GM19463 (cell line): Measurements from ENCODE around the gene GGN.
"Not testable (repeated sequence)": the region's sequence is repeated elsewhere in the genome, so short reads cannot be mapped to it uniquely, and the experiment has no call there.

ENCODE experiments used
- ATAC-seq: cut with Tn5 transposase; IDR thresholded peaks from one replicate; pipeline ENCODE4 v1.9.1; 2021; ENCODE audit warnings: mild to moderate bottlenecking, moderate library complexity; ENCODE audit not compliant: unreplicated experiment

GGN gene

DNA sequence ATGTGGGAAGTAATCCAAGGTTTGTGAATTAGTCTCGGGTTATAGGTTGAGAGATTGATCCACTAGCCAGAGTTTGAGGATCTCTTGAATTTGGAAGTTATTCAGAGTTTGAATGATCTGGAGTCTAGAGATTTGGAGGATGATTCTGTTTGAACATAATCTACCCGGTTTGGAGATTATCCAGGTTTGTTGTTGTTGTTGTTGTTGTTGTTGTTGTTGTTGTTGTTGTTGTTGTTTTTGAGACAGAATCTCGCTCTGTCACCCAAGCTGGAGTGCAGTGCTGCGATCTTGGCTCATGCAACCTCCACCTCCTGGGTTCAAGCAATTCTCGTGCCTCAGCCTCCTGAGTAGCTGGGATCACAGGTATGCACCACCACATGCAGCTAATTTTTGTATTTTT, 24.1 kb upstream of the GGN start:
- not testable (repeated sequence) for ATAC-seq

DNA sequence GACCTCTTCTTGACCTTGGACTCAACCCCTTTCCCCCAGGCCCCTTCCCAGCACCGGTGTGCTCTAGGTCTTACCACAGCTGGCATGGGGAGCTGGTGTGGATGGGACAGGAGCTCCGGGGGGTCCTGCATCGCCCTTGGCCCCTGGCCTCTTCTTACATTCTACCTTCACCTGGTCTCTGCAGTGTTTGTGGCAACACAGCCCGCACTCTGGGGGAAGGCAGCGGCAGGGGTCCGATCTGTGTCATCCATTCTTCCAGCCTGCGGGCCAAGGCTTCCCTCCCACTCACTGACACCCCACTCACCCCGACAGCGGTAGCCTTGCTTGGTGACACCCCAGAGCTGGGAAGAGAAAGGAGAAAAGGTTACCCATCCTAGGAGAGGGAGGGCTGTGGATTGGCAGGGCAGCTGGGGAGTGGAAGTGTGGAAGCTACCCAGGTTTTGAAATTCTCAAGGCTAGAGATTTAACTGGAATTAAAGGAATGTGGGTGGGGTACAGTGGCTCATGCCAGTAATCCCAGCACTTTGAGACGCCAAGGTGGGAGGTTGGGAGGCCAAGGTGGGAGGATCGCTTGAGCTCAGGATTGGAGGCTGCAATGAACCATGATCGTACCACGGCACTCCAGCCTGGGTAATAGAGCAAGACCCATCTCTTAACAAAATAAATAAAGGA, 23.3 kb upstream of the GGN start:
- ATAC-seq, result no peak

DNA sequence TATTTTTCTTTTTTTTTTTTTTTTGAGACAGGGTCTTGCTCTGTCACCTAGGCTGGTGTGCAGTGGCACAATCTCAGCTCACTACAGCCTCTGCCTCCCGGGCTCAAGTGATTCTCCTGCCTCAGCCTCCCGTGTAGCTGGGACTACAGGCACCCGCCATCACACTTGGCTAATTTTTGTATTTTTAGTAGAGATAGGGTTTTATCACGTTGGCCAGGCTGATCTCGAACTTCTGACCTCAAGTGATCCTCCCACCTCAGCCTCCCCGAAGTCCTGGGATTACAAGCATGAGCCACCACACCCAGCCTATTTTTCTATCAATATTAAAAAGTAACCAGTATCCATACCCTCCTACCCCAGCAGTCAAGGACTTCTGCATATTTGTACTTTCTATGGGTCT, 22.6 kb upstream of the GGN start:
- ATAC-seq, result not testable (repeated sequence)

DNA sequence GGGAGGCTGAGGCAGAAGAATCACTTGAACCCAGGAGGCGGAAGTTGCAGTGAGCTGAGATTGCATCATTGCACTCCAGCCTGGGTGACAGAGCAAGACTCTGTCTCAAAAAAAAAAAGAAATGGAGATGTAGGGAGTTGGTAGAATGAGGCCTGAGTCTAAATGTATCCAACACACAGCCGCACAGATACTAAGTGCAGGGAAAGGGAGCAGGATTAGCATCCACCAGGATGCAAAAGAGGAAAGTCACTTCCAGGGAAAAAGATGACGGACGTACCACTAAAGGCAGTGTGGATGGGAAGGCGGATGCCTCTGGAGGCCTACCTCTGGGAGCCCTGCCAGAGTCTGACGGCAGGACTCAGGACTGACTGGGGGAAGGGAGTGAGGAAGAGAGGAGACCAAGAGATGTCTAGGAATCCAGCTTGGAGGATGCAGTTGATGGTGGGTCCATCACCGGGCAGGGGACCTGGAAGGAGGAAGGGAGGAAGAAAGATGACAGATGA, 21.8 kb upstream of the GGN start:
- ATAC-seq, result no peak

DNA sequence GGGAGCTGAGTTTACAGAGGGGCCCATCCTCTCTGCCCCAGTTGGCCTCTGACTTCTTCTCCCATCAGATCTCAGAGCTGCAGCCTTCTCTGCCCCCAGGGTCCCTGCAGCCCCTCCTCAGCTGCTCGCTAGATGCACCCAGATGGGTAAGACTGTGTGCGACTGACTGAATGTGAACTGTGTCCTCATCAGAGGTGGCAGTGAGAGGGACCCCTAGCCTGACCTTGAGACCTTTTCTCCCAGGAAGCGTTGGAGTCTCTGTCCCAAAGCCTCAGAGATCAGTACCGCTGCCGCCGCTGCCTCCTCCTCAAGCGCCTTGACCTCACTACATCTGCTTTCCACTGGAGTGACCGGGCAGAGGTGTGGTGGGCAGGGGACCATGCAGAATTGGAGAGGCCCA, 17.4 kb upstream of the GGN start:
- ATAC-seq, result no peak

DNA sequence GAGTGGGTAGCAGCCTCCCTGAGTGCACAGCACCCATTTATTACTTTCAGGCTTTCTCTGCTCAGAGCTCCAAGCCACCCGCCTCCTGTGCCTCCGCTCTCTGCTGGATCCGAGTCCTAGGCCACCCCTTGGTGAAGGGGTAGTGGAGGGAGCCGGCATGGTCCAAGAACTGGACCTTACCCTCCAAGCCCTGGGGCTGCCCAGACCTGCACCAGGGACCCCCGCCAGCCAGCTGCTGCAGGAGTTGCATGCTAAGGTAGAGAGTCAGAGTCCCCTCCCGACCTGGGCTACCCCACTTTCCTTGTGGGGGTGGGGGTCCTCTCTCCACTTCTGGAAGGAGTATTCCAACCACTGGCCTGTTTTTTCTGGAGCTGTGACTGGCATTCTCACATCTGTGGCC, 17.0 kb upstream of the GGN start:
- no peak for ATAC-seq

DNA sequence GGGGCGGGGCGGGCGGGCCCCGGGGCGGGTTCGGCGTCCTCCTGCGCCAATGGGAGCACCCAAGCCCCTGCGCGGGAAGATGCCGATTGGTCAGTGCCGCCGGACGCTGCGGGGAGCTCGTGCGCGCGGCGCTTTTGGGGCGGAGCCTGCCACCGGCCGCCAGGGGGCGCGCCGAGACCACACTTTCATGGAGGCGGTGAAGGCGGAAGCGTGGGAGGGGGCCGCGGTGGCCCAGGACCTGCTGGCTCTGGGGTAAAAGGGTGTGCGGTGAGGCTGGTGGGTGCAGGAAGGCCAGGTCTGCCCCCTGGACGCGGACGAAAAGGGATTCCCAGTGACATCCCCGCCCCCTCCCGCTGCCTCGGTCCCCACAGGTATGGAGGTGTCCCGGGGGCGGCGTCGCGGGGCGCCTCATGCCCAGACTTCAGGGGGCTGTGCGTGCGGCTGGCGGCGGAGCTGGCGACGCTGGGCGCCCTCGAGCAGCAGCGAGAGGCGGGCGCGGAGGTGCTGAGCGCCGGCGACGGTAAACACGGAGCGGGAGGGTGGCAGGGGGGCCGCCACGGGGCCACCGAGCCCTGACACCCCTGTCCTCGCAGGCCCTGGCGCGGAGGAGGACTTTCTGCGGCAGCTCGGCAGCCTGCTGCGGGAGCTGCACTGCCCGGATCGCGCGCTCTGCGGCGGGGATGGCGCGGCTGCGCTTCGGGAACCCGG, 15.3 kb upstream of the GGN start, which contains the start of gene FAM98C:
TSS of gene FAM98C (plus strand) at position 127 of the 708 bp plus-strand sequence. CDS start at position 188, 61 bp downstream.
- ATAC-seq, result peak; percentile 96

DNA sequence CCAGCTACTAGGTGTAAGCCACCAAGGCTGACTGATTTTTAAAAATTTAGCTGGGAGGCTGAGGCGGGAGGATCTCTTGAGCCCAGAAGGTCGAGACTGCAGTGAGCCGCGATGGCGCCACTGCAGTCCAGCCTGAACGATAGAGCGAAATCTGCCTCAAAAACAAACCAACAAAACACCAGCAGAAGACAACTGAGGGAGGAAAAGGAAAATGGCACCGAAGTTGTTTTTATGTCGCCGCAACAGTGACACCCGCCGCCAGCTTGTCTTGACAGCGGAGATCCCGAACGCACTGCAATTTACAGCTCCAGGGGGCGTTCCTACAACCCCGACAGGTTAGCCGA, 14.8 kb upstream of the GGN start:
- no peak for ATAC-seq

DNA sequence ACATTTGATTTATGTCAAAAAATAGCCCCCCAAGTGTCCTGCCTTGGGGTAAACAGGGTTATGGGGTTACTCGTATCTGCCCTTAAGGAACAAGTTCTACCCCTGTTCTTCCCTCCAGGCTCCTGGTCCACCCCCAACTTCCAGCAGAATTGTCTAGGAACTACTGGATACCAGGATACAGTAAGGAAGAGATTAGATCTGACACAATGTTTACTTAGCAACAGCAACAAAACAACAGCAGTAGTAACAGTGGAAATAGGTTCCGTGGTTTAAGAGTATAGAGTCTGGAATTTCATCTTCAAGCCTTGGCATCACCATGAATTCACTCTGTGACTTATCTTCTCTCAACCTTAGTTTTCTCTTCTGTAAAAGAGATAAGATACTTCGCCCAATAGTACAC, 13.3 kb upstream of the GGN start:
- no peak for ATAC-seq

DNA sequence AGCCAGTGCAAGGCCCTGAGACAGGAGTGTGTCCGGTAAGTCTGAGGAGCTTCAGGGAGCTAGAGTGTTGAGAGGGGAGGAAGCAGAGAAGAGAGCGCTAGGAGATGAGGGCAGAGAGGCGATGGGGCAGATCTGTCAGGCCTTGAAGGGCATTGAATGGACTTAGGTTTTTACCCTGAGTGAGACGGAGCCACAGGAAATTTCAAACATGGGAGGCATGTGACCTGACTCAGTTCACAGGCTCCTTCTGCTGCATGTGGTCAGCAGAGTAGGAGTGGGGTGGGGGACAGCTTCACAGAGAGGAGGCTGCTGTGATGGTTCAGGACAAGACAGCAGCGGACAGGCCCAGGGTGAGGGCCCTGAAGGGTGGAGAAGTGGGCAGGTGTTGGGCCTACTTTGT, 12.5 kb upstream of the GGN start:
- ATAC-seq, result no peak

DNA sequence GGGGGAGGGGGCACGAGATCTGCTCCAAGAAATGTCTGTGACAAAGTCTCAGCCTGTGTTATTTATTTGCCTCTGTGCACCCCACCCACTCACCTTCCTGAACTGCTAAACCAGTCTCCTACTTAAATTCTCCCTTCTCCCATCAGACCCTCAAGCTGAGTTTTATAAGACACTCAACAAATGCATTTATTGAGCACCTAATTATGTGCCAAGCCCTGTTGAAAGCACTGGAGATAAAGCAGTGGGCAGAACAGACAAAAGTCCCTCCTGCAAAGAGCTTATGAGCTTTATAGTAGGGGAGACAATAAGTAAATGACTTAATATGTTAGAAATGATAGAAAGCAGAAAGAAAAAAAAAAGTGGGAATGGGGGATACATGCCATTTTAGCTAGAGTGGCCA, 11.7 kb upstream of the GGN start:
- no peak for ATAC-seq

DNA sequence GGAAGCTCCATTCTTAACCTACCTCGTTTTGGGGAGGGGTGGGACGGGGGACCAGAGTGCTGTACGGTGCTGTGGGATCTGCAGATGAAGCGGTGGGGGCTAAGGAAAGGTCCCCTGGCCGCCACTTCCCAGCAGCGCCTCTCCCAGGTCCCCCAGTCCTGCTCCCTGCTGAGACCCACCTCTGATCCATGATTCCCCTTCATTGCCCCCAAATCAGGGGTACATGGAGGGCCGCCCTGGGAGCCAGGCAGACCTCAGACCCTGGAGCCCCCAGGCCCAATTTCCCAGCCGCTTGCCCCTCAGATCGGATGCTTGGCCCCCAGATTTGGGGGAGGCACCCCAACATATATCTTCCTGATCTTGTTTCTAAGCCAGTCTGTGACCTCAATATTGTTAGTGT, 11.2 kb upstream of the GGN start:
- no peak for ATAC-seq

DNA sequence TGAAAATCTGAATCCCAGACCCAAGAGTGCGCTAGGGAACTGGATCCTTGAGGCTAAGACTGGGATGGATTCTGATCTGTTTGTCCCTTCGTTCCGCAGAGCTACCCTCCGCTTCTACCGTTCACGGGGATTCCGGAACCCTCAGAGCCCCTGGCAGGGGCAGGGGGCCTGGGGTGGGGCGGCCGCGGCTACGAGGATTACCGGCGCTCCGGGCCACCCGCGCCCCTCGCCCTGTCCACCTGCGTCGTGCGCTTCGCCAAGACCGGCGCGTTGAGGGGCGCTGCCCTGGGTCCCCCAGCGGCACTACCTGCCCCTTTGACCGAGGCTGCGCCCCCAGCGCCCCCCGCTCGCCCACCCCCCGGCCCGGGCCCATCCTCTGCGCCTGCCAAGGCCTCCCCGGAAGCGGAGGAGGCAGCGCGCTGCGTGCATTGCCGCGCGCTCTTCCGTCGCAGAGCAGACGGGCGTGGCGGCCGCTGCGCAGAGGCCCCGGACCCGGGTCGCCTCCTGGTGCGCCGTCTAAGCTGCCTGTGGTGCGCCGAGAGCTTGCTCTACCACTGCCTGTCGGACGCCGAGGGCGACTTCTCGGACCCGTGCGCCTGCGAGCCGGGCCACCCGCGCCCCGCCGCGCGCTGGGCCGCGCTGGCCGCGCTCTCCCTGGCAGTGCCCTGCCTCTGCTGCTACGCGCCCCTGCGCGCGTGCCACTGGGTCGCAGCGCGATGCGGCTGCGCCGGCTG, 7.7 kb upstream of the GGN start:
- ATAC-seq, result no peak

DNA sequence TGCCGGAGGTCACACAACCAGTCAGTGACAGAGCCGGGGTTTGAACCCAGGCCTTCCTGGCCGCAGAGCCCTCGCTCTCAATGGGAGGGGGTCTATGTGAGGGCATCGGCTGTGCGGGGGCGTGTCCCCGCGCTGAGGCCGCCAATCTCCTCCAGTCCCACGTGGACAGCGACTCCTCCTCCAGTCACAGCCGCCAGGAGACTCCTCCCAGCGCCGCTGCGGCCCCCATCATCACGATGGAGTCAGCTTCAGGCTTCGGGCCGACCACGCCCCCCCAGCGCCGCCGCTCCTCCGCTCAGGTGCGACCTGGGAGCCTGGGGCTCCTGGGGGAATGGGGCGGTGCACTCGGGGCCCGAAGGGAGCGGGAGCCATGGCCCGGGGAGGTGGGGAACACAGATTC, 6.7 kb upstream of the GGN start:
- no peak for ATAC-seq

DNA sequence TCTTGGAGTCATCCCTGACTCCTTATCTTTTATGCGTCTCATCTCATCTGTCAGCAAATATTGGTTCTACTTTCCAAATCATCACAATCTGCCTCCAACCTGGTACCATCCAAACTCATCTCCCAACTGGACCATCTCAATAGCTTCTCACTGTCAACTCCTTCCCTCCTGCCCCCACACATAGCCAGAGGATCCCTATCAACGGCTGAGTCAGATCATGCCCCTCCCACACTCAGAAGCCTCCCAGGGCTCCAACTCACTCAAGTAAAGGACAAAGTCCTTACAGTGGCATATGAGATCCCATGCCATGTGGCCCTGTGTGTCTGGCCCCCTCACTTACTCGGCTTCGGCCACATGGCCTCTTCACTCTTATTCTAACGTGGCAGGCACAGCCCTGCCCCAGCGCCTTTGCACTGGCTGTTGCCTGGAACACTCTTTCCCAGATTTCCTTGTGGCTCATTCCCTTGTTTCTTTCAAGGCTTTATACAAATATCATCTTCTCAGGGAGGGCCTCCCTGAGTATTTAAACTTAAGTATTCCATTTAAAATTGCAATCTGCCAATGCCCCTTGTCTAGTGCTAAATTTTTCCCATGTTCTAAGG, 5.0 kb upstream of the GGN start:
- no peak for ATAC-seq

DNA sequence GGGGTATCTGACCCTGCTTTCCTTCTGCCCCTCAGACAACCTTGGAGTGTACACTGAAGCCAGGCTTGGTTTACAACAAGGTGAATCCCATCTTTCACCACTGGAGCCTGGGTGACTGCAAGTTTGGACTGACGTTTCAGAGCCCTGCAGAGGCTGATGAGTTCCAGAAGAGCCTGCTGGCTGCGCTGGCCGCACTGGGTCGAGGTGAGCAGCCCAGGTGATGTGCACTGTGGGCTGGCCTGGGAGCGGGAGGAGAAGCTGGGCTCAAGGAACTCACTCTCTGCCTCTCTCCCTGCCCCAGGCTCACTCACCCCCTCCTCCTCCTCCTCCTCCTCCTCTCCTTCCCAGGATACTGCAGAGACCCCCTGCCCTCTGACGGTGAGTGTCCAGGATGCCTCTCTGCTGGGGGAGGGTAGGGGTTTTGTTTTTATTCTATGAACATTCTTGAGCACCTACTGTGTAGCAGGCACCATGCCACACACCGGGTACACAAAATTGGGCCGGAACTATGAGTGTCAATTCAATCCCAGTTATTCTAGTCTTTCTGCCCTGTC, 4.2 kb upstream of the GGN start:
- no peak for ATAC-seq

DNA sequence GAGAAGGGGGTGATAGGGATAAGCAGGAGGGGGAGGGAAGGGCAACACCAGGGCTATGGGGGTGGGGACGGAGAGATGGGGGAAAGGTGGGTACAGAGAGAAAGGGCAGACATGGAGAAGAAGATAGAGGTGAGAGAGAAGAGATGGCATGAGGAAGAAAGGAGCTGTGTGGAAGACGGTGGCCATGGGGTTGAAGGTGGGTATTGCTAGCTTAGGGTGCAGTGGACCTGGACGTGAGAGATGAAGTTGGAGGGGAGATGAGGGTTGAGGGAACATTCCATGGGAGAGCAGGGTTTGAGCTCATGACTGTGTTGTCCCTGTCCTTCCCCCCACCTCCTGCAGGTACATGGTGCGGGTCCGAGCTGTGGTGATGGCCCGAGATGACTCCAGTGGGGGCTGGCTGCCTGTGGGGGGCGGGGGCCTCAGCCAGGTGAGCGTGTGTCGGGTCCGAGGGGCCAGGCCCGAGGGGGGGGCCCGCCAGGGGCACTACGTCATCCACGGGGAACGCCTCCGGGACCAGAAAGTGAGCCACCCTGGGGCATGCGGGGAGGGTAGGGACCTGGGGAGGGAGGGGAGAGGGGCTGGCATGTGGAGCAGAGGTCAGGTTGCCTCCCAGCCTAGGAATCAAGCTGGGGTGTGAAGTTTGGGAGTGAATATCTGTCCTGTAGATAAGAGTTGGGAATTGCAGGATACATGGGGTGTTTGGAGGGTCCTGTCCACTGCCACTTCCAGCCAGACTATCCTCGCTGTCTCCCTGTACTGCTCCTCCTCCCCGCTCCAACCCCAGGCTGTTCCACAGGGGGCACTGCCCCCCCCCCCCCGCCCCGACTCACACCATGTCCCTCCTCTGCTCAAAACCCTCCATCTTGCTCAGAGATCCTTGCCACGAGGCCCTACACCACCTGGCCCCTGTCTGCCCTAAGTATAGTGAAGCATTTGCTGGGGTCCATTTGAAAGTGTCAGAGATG, 2.4 kb upstream of the GGN start:
- no peak for ATAC-seq

DNA sequence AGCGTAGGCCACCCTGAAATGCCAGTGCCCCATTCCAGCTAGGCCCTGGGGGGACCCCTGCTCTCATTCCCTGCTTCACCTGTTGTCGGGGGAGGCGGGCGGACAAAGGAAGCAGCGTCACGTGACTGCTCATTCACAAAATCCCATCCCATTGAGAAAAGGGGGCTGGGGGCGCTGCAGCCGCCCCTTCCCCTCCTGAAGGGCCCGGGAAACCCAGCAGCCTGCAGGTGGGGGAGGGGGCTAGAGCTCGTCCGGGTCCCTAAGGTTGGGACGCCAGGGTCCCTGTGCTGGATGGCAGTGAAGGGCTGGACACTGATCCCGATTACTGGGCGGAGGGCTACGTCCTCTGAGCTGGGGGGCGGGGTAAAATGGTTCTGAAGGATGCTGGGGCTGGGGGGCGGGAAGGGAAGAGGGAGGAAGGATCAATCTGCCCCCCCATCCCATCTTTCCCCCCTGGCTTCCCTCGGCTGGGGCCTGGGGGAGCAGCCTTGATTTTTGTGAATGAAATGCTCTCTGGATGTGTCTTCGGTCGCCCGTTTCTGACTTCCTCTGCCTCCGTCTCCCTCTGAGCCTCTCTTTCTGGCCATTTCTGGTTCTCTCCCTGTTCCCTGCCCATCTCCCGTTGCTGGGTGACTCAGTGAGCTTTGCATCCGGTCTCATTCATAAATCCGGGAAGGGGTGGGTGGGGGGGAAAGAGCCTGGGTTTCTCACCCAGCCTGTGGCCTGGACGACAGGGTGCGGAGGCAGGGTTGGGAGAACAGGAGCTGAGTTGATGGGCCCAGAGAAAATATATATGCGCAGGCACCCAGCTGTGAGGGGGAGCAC, 1.5 kb upstream of the GGN start:
- ATAC-seq, result no peak
